ENCODE measurements around the gene AUH. TPM values are rescaled to one million over a fixed set of nuclear protein-coding genes. Genes with fewer than 3 reads are reported as not detected.

The AUH gene
- total RNA-seq, 1 donor from 2014 or later, result 17.3 TPM

- TF ChIP-seq CTCF (IDR thresholded peaks at IDR 0.05), result no peak
- DNase-seq (no peak), ATAC-seq (no peak)
- intact Hi-C loops (cut with DNase I), result no loop called here
- no peaks in the 10 kb centered on the region for H3K9me3 ChIP-seq
- H3K4me3 ChIP-seq, result no peak overlapping the region
- H3K4me1 ChIP-seq, result no peaks in the 10 kb centered on the region
- H3K27ac ChIP-seq, result no peak overlapping the region
- peaks cover 31% of the 10 kb centered on the region for H3K36me3 ChIP-seq
- H3K27me3 ChIP-seq (ENCODE audit: low read depth), result no peaks in the 10 kb centered on the region
These were observed 19.1 kb downstream of the AUH start for GRCh38 chr9:91342575-91342974.

GRCh38 chr9:91341749-91342148, 20.0 kb downstream of the AUH start:
- ATAC-seq (no peak), DNase-seq (no peak)
- Histone ChIP-seq H3K27ac (no peak overlapping the region), H3K9me3 (no peaks in the 10 kb centered on the region), H3K36me3 (peaks cover 31% of the 10 kb centered on the region), H3K4me3 (no peak overlapping the region), H3K27me3 (ENCODE audit: low read depth) (no peaks in the 10 kb centered on the region), H3K4me1 (no peaks in the 10 kb centered on the region)
- no peak for TF ChIP-seq CTCF (IDR thresholded peaks at IDR 0.05)
- intact Hi-C loops (cut with DNase I), result no loop called here

- Histone ChIP-seq H3K9me3 (no peaks in the 10 kb centered on the region), H3K27ac (no peak overlapping the region), H3K27me3 (ENCODE audit: low read depth) (no peaks in the 10 kb centered on the region)
These were observed 20.4 kb downstream of the AUH start for GRCh38 chr9:91341258-91341746.

GRCh38 chr9:91340395-91340967, 21.2 kb downstream of the AUH start:
- H3K27ac ChIP-seq, result no peak overlapping the region

More at GRCh38 chr9:91341258-91341746, 20.4 kb downstream of the AUH start:
- DNase-seq, result no peak
- Histone ChIP-seq H3K4me1 (no peaks in the 10 kb centered on the region), H3K4me3 (no peak overlapping the region), H3K36me3 (peaks cover 31% of the 10 kb centered on the region)
- ATAC-seq, result no peak
- intact Hi-C loops (cut with DNase I), result no loop called here
- no peak for TF ChIP-seq CTCF (IDR thresholded peaks at IDR 0.05)

GRCh38 chr9:91338681-91339080, 23.0 kb downstream of the AUH start:
- peaks cover 31% of the 10 kb centered on the region for H3K36me3 ChIP-seq
- no peak for TF ChIP-seq CTCF (IDR thresholded peaks at IDR 0.05)
- H3K4me1 ChIP-seq, result no peaks in the 10 kb centered on the region
- ATAC-seq, result no peak
- H3K27ac ChIP-seq, result no peak overlapping the region
- H3K4me3 ChIP-seq, result no peak overlapping the region
- DNase-seq, result no peak
- intact Hi-C loops (cut with DNase I), result no loop called here
- H3K9me3 ChIP-seq, result no peaks in the 10 kb centered on the region
- no peaks in the 10 kb centered on the region for H3K27me3 ChIP-seq (ENCODE audit: low read depth)

More at GRCh38 chr9:91340395-91340967, 21.2 kb downstream of the AUH start:
- no peak for DNase-seq
- H3K4me1 ChIP-seq, result no peaks in the 10 kb centered on the region
- intact Hi-C loops (cut with DNase I), result no loop called here
- H3K27me3 ChIP-seq (ENCODE audit: low read depth), result no peaks in the 10 kb centered on the region
- H3K36me3 ChIP-seq, result peaks cover 31% of the 10 kb centered on the region
- H3K4me3 ChIP-seq, result no peak overlapping the region
- no peak for TF ChIP-seq CTCF (IDR thresholded peaks at IDR 0.05)
- ATAC-seq, result no peak
- no peaks in the 10 kb centered on the region for H3K9me3 ChIP-seq
